ENCODE data around the gene CNPY4. TPM values are rescaled to one million over a fixed set of nuclear protein-coding genes. Genes with fewer than 3 reads are reported as not detected.

The CNPY4 gene
- total RNA-seq, 4 donors from 2014 or later, result 0.87 to 5.3 (median 3.1) TPM

- H3K9me3 ChIP-seq, result no peaks in the 10 kb centered on the region
- peaks cover 15 to 65% (median 36%) of the 10 kb centered on the region in 3 donors for H3K4me1 ChIP-seq
- H3K27ac ChIP-seq, result peak overlapping the region; percentile 82 to 93 (median 90)
- H3K36me3 ChIP-seq, result peaks cover 14 to 30% (median 18%) of the 10 kb centered on the region in 3 donors
- 46 to 55% methylated on average over 7 of the region's 7 CpGs for WGBS, 2 donors
- DNase-seq, result no peak
- H3K27me3 ChIP-seq, result peaks cover 0 to 3% (median 0%) of the 10 kb centered on the region in 4 donors
- H3K4me3 ChIP-seq, result peak overlapping the region; percentile 51 to 98 (median 93)
- intact Hi-C loops (cut with DNase I), result no loop called here
- TF ChIP-seq CTCF (IDR thresholded peaks at IDR 0.05) (no peak), POLR2A (IDR thresholded peaks at IDR 0.05) (no peak)
These were observed 39.7 kb downstream of the CNPY4 start for GRCh38 chr7:100159099-100159623.

DNA sequence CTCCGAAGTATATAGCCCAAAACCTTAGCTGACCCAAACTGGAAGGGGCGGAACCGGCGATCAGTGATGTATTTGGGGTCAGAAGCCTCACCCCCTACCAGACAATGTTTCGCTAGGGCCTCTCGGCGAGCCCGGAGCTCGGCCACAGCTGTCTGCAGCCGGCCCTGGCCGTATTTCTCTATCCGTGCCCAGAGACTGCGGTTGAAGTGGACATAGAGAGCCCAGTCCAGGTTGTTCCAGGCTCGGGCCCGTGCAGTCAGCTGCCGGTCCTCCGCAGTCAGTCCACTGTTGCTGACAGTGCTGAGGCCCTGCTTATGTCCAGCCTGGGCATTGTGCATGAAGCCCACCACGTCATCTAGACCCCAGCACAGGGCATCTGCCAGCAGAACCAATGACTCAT is 40.6 kb downstream of the CNPY4 start:
- no peaks in the 10 kb centered on the region for H3K9me3 ChIP-seq
- 80 to 95% methylated on average over 1 to 13 of the region's 18 CpGs for WGBS, 2 donors
- intact Hi-C loops (cut with DNase I), result no loop called here
- H3K36me3 ChIP-seq, result peaks cover 10 to 21% (median 13%) of the 10 kb centered on the region in 3 donors
- no peak overlapping the region for H3K27ac ChIP-seq
- no peak for DNase-seq
- peaks cover 0 to 3% (median 0%) of the 10 kb centered on the region in 4 donors for H3K27me3 ChIP-seq
- H3K4me3 ChIP-seq, result no peak overlapping the region
- TF ChIP-seq POLR2A (IDR thresholded peaks at IDR 0.05) (no peak), CTCF (IDR thresholded peaks at IDR 0.05) (no peak)
- H3K4me1 ChIP-seq, result peaks cover 15 to 56% (median 36%) of the 10 kb centered on the region in 3 donors

- peaks cover 10 to 53% (median 25%) of the 10 kb centered on the region in 3 donors for H3K4me1 ChIP-seq
- H3K36me3 ChIP-seq, result no peaks in the 10 kb centered on the region
- intact Hi-C loops (cut with DNase I), result no loop called here
- WGBS, 2 donors, result 17 to 33% methylated on average over 4 of the region's 6 CpGs
- no peak overlapping the region for H3K4me3 ChIP-seq
- no peak for DNase-seq
- TF ChIP-seq POLR2A (IDR thresholded peaks at IDR 0.05) (no peak), CTCF (IDR thresholded peaks at IDR 0.05) (no peak)
- H3K27me3 ChIP-seq, result peaks cover 0 to 3% (median 0%) of the 10 kb centered on the region in 4 donors
- no peaks in the 10 kb centered on the region for H3K9me3 ChIP-seq
- H3K27ac ChIP-seq, result peak overlapping the region; percentile 1 to 79 (median 52)
These were observed 43.6 kb downstream of the CNPY4 start for GRCh38 chr7:100163006-100163531.

DNA sequence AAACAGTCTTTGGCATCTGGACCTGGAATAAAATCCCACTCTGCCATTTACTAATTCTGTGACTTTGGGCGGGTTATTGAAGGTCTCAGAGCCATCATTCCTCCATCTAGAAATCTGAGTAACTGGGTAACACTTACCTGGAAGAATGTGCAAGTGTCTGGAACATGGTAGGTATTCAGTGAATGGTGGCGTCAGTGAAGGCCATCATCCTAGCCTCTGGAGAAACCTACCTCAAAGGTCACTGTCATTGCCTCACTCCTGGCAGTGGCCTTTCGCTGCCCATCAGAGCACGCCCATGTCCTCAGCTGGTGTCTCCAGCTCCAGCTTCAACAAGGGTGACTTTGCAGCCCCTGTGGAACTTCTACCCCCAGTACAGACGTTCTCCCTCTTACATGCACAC is 44.4 kb downstream of the CNPY4 start:
- peak overlapping the region in 3 of 4 donors; percentile 1 to 79 (median 61) for H3K27ac ChIP-seq
- WGBS, 2 donors, result 87 to 94% methylated on average over 5 of the region's 5 CpGs
- H3K27me3 ChIP-seq, result peaks cover 0 to 3% (median 0%) of the 10 kb centered on the region in 4 donors
- no peaks in the 10 kb centered on the region for H3K36me3 ChIP-seq
- H3K4me1 ChIP-seq, result peaks cover 18 to 57% (median 29%) of the 10 kb centered on the region in 3 donors
- TF ChIP-seq CTCF (IDR thresholded peaks at IDR 0.05) (no peak), POLR2A (IDR thresholded peaks at IDR 0.05) (no peak)
- H3K4me3 ChIP-seq, result no peak overlapping the region
- DNase-seq, result no peak
- intact Hi-C loops (cut with DNase I), result no loop called here
- no peaks in the 10 kb centered on the region for H3K9me3 ChIP-seq

GRCh38 chr7:100166317-100166940 is 47.0 kb downstream of the CNPY4 start:
- DNase-seq, result no peak
- peaks cover 24 to 66% (median 32%) of the 10 kb centered on the region in 3 donors for H3K4me1 ChIP-seq

More at GRCh38 chr7:100166317-100166940, 47.0 kb downstream of the CNPY4 start:
- Histone ChIP-seq H3K27ac (no peak overlapping the region), H3K4me3 (no peak overlapping the region), H3K9me3 (no peaks in the 10 kb centered on the region), H3K36me3 (no peaks in the 10 kb centered on the region), H3K27me3 (peaks cover 0 to 18% (median 1%) of the 10 kb centered on the region in 4 donors)
- intact Hi-C loops (cut with DNase I), result no loop called here
- no peak for TF ChIP-seq POLR2A (IDR thresholded peaks at IDR 0.05)
- no peak for TF ChIP-seq CTCF (IDR thresholded peaks at IDR 0.05)
- 74 to 84% methylated on average over 4 to 6 of the region's 16 CpGs for WGBS, 2 donors

Measured in esophagus squamous epithelium (tissue), 5 donors.